Smooth muscle cell (in vitro differentiated cells): ENCODE data around the gene CIAPIN1. TPM values are rescaled to one million over a fixed set of nuclear protein-coding genes. Genes with fewer than 3 reads are reported as not detected.

Experiments used
- DNase-seq: peaks from one replicate; lab custom pipeline; 2025; ENCODE audit not compliant: unreplicated experiment; lab: John Stamatoyannopoulos, UW
- H2AFZ ChIP-seq: fragments of 200-600 bp; sonication (generic); 2 replicates; pipeline ENCODE4 v1.6.0; 2016; ENCODE audit warnings: antibody characterized with exemption, low read depth, mild to moderate bottlenecking
- H3F3A ChIP-seq: fragments of 200-600 bp; sonication (generic); 2 replicates; pipeline ENCODE4 v1.6.0; 2017; ENCODE audit warnings: antibody characterized with exemption, low read depth
- H3K27ac ChIP-seq: fragments of 200-600 bp; sonication (generic); 2 replicates; pipeline ENCODE4 v1.5.1; 2016; ENCODE audit warnings: low read depth, mild to moderate bottlenecking
- H3K27me3 ChIP-seq: fragments of 200-600 bp; sonication (generic); 2 replicates; pipeline ENCODE4 v1.6.1; 2016; ENCODE audit warnings: low read depth, mild to moderate bottlenecking
- H3K36me3 ChIP-seq: fragments of 200-600 bp; sonication (generic); 2 replicates; pipeline ENCODE4 v1.5.1; 2016; ENCODE audit warnings: low read depth
- H3K4me1 ChIP-seq: fragments of 200-600 bp; sonication (generic); 2 replicates; pipeline ENCODE4 v1.5.1; 2016; ENCODE audit warnings: low read depth
- H3K4me2 ChIP-seq: fragments of 200-600 bp; sonication (generic); 2 replicates; pipeline ENCODE4 v1.6.0; 2016; ENCODE audit warnings: mild to moderate bottlenecking
- H3K4me3 ChIP-seq: fragments of 200-600 bp; sonication (generic); 2 replicates; pipeline ENCODE4 v1.5.1; 2016; ENCODE audit warnings: mild to moderate bottlenecking
- H3K79me2 ChIP-seq: fragments of 200-600 bp; sonication (generic); 2 replicates; pipeline ENCODE4 v1.6.0; 2016; ENCODE audit warnings: low read depth, mild to moderate bottlenecking
- H3K9ac ChIP-seq: fragments of 200-600 bp; sonication (generic); 2 replicates; pipeline ENCODE4 v1.6.0; 2016; ENCODE audit warnings: low read depth
- H3K9me3 ChIP-seq: fragments of 200-600 bp; sonication (generic); replicated peaks from 2 replicates; pipeline ENCODE4 v1.5.1; 2016; ENCODE audit warnings: low read depth
- H4K20me1 ChIP-seq: fragments of 200-600 bp; sonication (generic); 2 replicates; pipeline ENCODE4 v1.6.0; 2016; ENCODE audit warnings: low read depth
- CTCF ChIP-seq: fragments of 200-600 bp; sonication (generic); IDR thresholded peaks from 2 replicates; pipeline ENCODE4 v1.5.1; 2017; ENCODE audit warnings: borderline replicate concordance, mild to moderate bottlenecking, antibody characterized with exemption; ENCODE audit not compliant: insufficient read depth, poor library complexity, severe bottlenecking
- WGBS: methylation state at CpG from one replicate; pipeline ENCODE4 v1.1.7; 2016; ENCODE audit warnings: low lambda C conversion rate; 5-methylcytosine and 5-hydroxymethylcytosine counted together
- polyA plus RNA-seq: library from polyadenylated mRNA; unstranded; fragments of >200 nt; fragmentation: Nextera tagmentation; extraction: Ambion mirVana; gene quantifications from 2 replicates; pipeline ENCODE4 v1.2.1, GENCODE V29; 2016
- total RNA-seq: library from RNA; depleted of rRNA; stranded (reverse); fragments of >200 nt; gene quantifications from 2 replicates; pipeline ENCODE4 v1.2.3, GENCODE V29; 2014

Gene CIAPIN1
- total and polyA plus RNA-seq, 2 experiments from 2014 or later: 36.6 to 58.1 TPM

GRCh38 chr16:57385083-57385482 is 62.1 kb downstream of the CIAPIN1 start:
- H3K4me1 ChIP-seq: no peaks in the 10 kb centered on the region
- H3F3A ChIP-seq: no peaks in the 10 kb centered on the region
- H3K4me3 ChIP-seq: no peak overlapping the region
- no peaks in the 10 kb centered on the region for H3K9me3 ChIP-seq
- no peak overlapping the region for H2AFZ ChIP-seq
- no peaks in the 10 kb centered on the region for H4K20me1 ChIP-seq
- TF ChIP-seq CTCF: no peak
- no peak for DNase-seq
- H3K9ac ChIP-seq: no peak overlapping the region
- H3K4me2 ChIP-seq: no peak overlapping the region
- no peaks in the 10 kb centered on the region for H3K36me3 ChIP-seq
- no peaks in the 10 kb centered on the region for H3K79me2 ChIP-seq
- 87% methylated on average over 5 of the region's 5 CpGs for WGBS
- H3K27me3 ChIP-seq: no peaks in the 10 kb centered on the region
- H3K27ac ChIP-seq: no peak overlapping the region

GRCh38 chr16:57384248-57385070 is 62.7 kb downstream of the CIAPIN1 start:
- H3K4me3 ChIP-seq: no peak overlapping the region
- no peaks in the 10 kb centered on the region for H3F3A ChIP-seq
- WGBS: 91% methylated on average over 11 of the region's 11 CpGs

GRCh38 chr16:57383276-57384247 is 63.6 kb downstream of the CIAPIN1 start:
- Histone ChIP-seq H3F3A (peaks cover 3% of the 10 kb centered on the region), H3K4me1 (no peaks in the 10 kb centered on the region), H3K27me3 (no peaks in the 10 kb centered on the region), H3K4me2 (no peak overlapping the region), H2AFZ (no peak overlapping the region), H3K27ac (no peak overlapping the region), H3K9me3 (no peaks in the 10 kb centered on the region), H4K20me1 (no peaks in the 10 kb centered on the region), H3K4me3 (no peak overlapping the region), H3K79me2 (no peaks in the 10 kb centered on the region), H3K9ac (no peak overlapping the region), H3K36me3 (no peaks in the 10 kb centered on the region)
- whole genome bisulfite sequencing: 55% methylated on average over 8 of the region's 8 CpGs
- no peak for TF ChIP-seq CTCF
- no peak for DNase-seq

More at GRCh38 chr16:57384248-57385070, 62.7 kb downstream of the CIAPIN1 start:
- no peak for TF ChIP-seq CTCF
- no peak for DNase-seq
- H2AFZ ChIP-seq: no peak overlapping the region
- H3K27ac ChIP-seq: no peak overlapping the region
- H3K9me3 ChIP-seq: no peaks in the 10 kb centered on the region
- no peaks in the 10 kb centered on the region for H4K20me1 ChIP-seq
- no peaks in the 10 kb centered on the region for H3K4me1 ChIP-seq
- H3K9ac ChIP-seq: no peak overlapping the region
- no peak overlapping the region for H3K4me2 ChIP-seq
- H3K27me3 ChIP-seq: no peaks in the 10 kb centered on the region
- no peaks in the 10 kb centered on the region for H3K79me2 ChIP-seq
- no peaks in the 10 kb centered on the region for H3K36me3 ChIP-seq
